ENCODE data around the gene DRD1. TPM values are rescaled to one million over a fixed set of nuclear protein-coding genes. Genes with fewer than 3 reads are reported as not detected.
"Not testable (repeated sequence)": the region's sequence is repeated elsewhere in the genome, so short reads cannot be mapped to it uniquely, and the experiment has no call there.

DRD1 gene
- total RNA-seq, 1 donor from 2014 or later, result not detected

- no peak for DNase-seq
- Mint-ChIP-seq H3K27ac (ENCODE audit: unreplicated experiment) (no peak overlapping the region), H3K4me3 (ENCODE audit: unreplicated experiment) (no peak overlapping the region), H3K9me3 (ENCODE audit: unreplicated experiment) (no peaks in the 10 kb centered on the region), H3K27me3 (ENCODE audit: unreplicated experiment) (no peaks in the 10 kb centered on the region), H3K4me1 (ENCODE audit: low read depth, unreplicated experiment) (no peaks in the 10 kb centered on the region), H3K36me3 (ENCODE audit: unreplicated experiment) (no peaks in the 10 kb centered on the region)
- TF ChIP-seq, protein P1, sequence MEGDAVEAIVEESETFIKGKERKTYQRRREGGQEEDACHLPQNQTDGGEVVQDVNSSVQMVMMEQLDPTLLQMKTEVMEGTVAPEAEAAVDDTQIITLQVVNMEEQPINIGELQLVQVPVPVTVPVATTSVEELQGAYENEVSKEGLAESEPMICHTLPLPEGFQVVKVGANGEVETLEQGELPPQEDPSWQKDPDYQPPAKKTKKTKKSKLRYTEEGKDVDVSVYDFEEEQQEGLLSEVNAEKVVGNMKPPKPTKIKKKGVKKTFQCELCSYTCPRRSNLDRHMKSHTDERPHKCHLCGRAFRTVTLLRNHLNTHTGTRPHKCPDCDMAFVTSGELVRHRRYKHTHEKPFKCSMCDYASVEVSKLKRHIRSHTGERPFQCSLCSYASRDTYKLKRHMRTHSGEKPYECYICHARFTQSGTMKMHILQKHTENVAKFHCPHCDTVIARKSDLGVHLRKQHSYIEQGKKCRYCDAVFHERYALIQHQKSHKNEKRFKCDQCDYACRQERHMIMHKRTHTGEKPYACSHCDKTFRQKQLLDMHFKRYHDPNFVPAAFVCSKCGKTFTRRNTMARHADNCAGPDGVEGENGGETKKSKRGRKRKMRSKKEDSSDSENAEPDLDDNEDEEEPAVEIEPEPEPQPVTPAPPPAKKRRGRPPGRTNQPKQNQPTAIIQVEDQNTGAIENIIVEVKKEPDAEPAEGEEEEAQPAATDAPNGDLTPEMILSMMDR (IDR thresholded peaks at IDR 0.05; ENCODE audit: partially characterized antibody, unreplicated experiment), result no peak
Measured at GRCh38 chr5:175410926-175411325, 33.1 kb downstream of the DRD1 start.

DNA sequence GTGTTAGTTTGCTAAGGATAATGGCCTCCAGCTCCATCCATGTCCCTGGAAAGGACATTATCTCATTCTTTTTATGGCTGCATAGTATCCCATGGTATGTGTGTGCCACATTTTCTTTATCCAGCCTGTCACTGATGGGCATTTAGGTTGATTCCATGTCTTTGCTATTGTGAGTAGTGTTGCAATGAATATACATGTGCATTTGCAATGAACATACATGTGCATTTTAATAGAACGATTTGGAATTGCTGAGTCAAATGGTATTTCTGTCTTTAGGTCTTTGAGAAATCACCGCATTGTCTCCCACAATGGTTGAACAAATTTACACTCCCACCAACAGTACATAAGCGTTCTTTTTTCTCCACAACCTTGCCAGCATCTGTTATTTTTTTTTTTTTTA, 37.7 kb downstream of the DRD1 start:
- H3K27me3 Mint-ChIP-seq (ENCODE audit: unreplicated experiment), result no peaks in the 10 kb centered on the region
- H3K4me1 Mint-ChIP-seq (ENCODE audit: low read depth, unreplicated experiment), result no peaks in the 10 kb centered on the region
- no peak overlapping the region for H3K27ac Mint-ChIP-seq (ENCODE audit: unreplicated experiment)
- DNase-seq, result no peak
- H3K4me3 Mint-ChIP-seq (ENCODE audit: unreplicated experiment), result no peak overlapping the region
- H3K36me3 Mint-ChIP-seq (ENCODE audit: unreplicated experiment), result no peaks in the 10 kb centered on the region
- no peaks in the 10 kb centered on the region for H3K9me3 Mint-ChIP-seq (ENCODE audit: unreplicated experiment)
- TF ChIP-seq, protein P1 (IDR thresholded peaks at IDR 0.05; ENCODE audit: partially characterized antibody, unreplicated experiment), result no peak

- not testable (repeated sequence) for H3K36me3 Mint-ChIP-seq (ENCODE audit: unreplicated experiment); H3K27me3 Mint-ChIP-seq (ENCODE audit: unreplicated experiment); DNase-seq; H3K9me3 Mint-ChIP-seq (ENCODE audit: unreplicated experiment); H3K4me1 Mint-ChIP-seq (ENCODE audit: low read depth, unreplicated experiment); H3K27ac Mint-ChIP-seq (ENCODE audit: unreplicated experiment)
- H3K4me3 Mint-ChIP-seq (ENCODE audit: unreplicated experiment), result peak overlapping the region; percentile 71
Measured at GRCh38 chr5:175397590-175398297, 46.2 kb downstream of the DRD1 start.

GRCh38 chr5:175395430-175395829, 48.6 kb downstream of the DRD1 start:
- not testable (repeated sequence) for H3K36me3 Mint-ChIP-seq (ENCODE audit: unreplicated experiment); H3K4me1 Mint-ChIP-seq (ENCODE audit: low read depth, unreplicated experiment)

DNA sequence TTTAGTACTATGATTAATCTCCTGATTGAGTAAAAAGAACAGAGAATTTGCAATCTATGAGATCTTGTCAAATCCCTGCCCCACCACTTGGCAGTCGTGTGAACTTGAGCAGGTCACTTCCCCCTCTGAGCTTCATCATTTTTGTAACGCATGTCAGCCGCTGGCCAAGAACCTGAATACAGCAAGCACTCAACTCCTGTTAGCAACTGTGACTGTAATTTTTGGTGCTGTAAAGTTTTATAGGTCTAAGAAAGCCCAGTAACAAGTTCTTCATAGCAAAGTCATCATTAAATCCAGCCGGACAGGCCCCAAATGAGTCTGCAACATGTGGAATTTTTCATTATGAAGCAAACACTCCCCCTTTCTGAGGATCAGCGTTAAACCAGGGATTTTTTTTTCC, 49.4 kb downstream of the DRD1 start:
- peaks cover 2% of the 10 kb centered on the region for H3K9me3 Mint-ChIP-seq (ENCODE audit: unreplicated experiment)
- H3K27ac Mint-ChIP-seq (ENCODE audit: unreplicated experiment), result no peak overlapping the region

More at GRCh38 chr5:175395430-175395829, 48.6 kb downstream of the DRD1 start:
- H3K9me3 Mint-ChIP-seq (ENCODE audit: unreplicated experiment); H3K27ac Mint-ChIP-seq (ENCODE audit: unreplicated experiment); H3K4me3 Mint-ChIP-seq (ENCODE audit: unreplicated experiment); H3K27me3 Mint-ChIP-seq (ENCODE audit: unreplicated experiment); DNase-seq: not testable (repeated sequence)

DNA sequence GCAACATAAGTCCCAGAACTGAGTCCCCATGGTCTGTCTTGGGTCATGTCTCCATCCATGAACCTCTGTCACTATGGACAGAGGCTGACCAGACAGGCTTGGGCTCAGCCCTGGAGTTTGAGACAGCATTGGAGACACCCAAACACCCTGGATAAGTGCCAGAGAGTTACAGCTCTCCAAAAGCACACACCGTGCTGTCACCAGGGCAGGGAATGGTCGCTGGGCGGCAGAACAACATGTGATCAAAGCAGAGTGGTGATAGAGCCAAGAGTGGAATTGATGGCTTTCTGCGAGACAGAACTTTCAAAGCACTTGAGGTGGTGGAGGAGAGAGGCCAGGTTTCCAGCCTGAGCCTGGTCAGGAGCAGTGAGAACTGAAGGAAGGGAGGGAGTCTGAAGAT, 50.1 kb downstream of the DRD1 start:
- TF ChIP-seq, protein P1 (IDR thresholded peaks at IDR 0.05; ENCODE audit: partially characterized antibody, unreplicated experiment), result no peak
- Mint-ChIP-seq H3K36me3 (ENCODE audit: unreplicated experiment) (no peaks in the 10 kb centered on the region), H3K4me1 (ENCODE audit: low read depth, unreplicated experiment) (no peaks in the 10 kb centered on the region), H3K27me3 (ENCODE audit: unreplicated experiment) (peaks cover 2% of the 10 kb centered on the region), H3K4me3 (ENCODE audit: unreplicated experiment) (no peak overlapping the region), H3K27ac (ENCODE audit: unreplicated experiment) (no peak overlapping the region), H3K9me3 (ENCODE audit: unreplicated experiment) (peaks cover 2% of the 10 kb centered on the region)
- no peak for DNase-seq

More for the DNA sequence above, 49.4 kb downstream of the DRD1 start:
- peaks cover 2% of the 10 kb centered on the region for H3K27me3 Mint-ChIP-seq (ENCODE audit: unreplicated experiment)
- H3K36me3 Mint-ChIP-seq (ENCODE audit: unreplicated experiment), result no peaks in the 10 kb centered on the region
- no peaks in the 10 kb centered on the region for H3K4me1 Mint-ChIP-seq (ENCODE audit: low read depth, unreplicated experiment)
- TF ChIP-seq, protein P1 (IDR thresholded peaks at IDR 0.05; ENCODE audit: partially characterized antibody, unreplicated experiment), result no peak
- no peak overlapping the region for H3K4me3 Mint-ChIP-seq (ENCODE audit: unreplicated experiment)
- no peak for DNase-seq
